ENCODE measurements around the gene SLC24A2. TPM values are rescaled to one million over a fixed set of nuclear protein-coding genes. Genes with fewer than 3 reads are reported as not detected.

The SLC24A2 gene
- polyA plus RNA-seq, 1 of the 3 experiments (the other 2 are of a cell fraction) = not detected

- WGBS (ENCODE audit: low lambda C conversion rate) = 29% methylated on average over 1 of the region's 1 CpG
- ChIA-PET POLR2A (no interaction called here), CTCF (no interaction called here)
Measured at GRCh38 chr9:19759066-19759465, 29.8 kb downstream of the SLC24A2 start.

GRCh38 chr9:19757745-19758144, 31.1 kb downstream of the SLC24A2 start:
- TF ChIP-seq MAX (IDR thresholded peaks at IDR 0.05; ENCODE audit: low read depth) (no peak), USF2 (IDR thresholded peaks at IDR 0.05; ENCODE audit: borderline replicate concordance, low read depth, low read length) (no peak), TAF1 (IDR thresholded peaks at IDR 0.05; ENCODE audit: borderline replicate concordance, low read depth, low read length) (no peak), FOSL2 (IDR thresholded peaks at IDR 0.05; ENCODE audit: borderline replicate concordance, low read depth) (no peak), CTCF (IDR thresholded peaks at IDR 0.05) (no peak), RCOR1 (IDR thresholded peaks at IDR 0.05; ENCODE audit: low read length) (no peak), TCF12 (IDR thresholded peaks at IDR 0.05) (no peak), ZBTB33 (IDR thresholded peaks at IDR 0.05; ENCODE audit: borderline replicate concordance, low read depth) (no peak), RXRA (IDR thresholded peaks at IDR 0.05; ENCODE audit: borderline replicate concordance, low read depth) (no peak), RAD21 (IDR thresholded peaks at IDR 0.05; ENCODE audit: low read length) (no peak)
- H3K27me3 ChIP-seq (ENCODE audit: insufficient read depth) = no peaks in the 10 kb centered on the region
- ChIA-PET CTCF (no interaction called here), POLR2A (no interaction called here)
- H2AFZ ChIP-seq (ENCODE audit: low read depth) = no peak overlapping the region
- no peaks in the 10 kb centered on the region for H3K9me2 ChIP-seq
- no peaks in the 10 kb centered on the region for H3K9me3 ChIP-seq
- H3K27ac ChIP-seq (ENCODE audit: low read depth in 2 of 2, low read length in 1 of 2) = no peak overlapping the region
- no peaks in the 10 kb centered on the region for H3K36me3 ChIP-seq (replicated peaks in 1 of 2; ENCODE audit: control insufficient read depth in 1 of 2, insufficient read depth in 2 of 2, low read length in 1 of 2)
- H3K4me3 ChIP-seq (ENCODE audit: low read depth in 2 of 2, low read length in 1 of 2) = no peak overlapping the region
- H3K9ac ChIP-seq = no peak overlapping the region
- no peaks in the 10 kb centered on the region for H3K4me1 ChIP-seq (ENCODE audit: control insufficient read depth in 1 of 2, insufficient read depth in 2 of 2, low read depth in 1 of 2, low read length in 1 of 2)
- H4K20me1 ChIP-seq (ENCODE audit: insufficient read depth) = no peaks in the 10 kb centered on the region
- H3K79me2 ChIP-seq (ENCODE audit: insufficient read depth) = no peaks in the 10 kb centered on the region
- no peak for DNase-seq
- H3K4me2 ChIP-seq = no peak overlapping the region
- H3F3A ChIP-seq (replicated peaks; ENCODE audit: insufficient read depth) = no peaks in the 10 kb centered on the region

More at GRCh38 chr9:19759066-19759465, 29.8 kb downstream of the SLC24A2 start:
- Histone ChIP-seq H3K27me3 (ENCODE audit: insufficient read depth) (no peaks in the 10 kb centered on the region), H3K4me1 (ENCODE audit: control insufficient read depth in 1 of 2, insufficient read depth in 2 of 2, low read depth in 1 of 2, low read length in 1 of 2) (no peaks in the 10 kb centered on the region), H2AFZ (ENCODE audit: low read depth) (no peak overlapping the region), H3K9ac (no peak overlapping the region), H4K20me1 (ENCODE audit: insufficient read depth) (no peaks in the 10 kb centered on the region), H3K36me3 (replicated peaks in 1 of 2; ENCODE audit: control insufficient read depth in 1 of 2, insufficient read depth in 2 of 2, low read length in 1 of 2) (no peaks in the 10 kb centered on the region), H3F3A (replicated peaks; ENCODE audit: insufficient read depth) (no peaks in the 10 kb centered on the region), H3K9me2 (no peaks in the 10 kb centered on the region), H3K4me2 (no peak overlapping the region), H3K9me3 (no peaks in the 10 kb centered on the region), H3K27ac (ENCODE audit: low read depth in 2 of 2, low read length in 1 of 2) (no peak overlapping the region), H3K4me3 (ENCODE audit: low read depth in 2 of 2, low read length in 1 of 2) (no peak overlapping the region), H3K79me2 (ENCODE audit: insufficient read depth) (no peaks in the 10 kb centered on the region)
- DNase-seq = no peak
- TF ChIP-seq USF1 (IDR thresholded peaks at IDR 0.05; ENCODE audit: borderline replicate concordance, low read depth) (no peak), POLR2AphosphoS5 (IDR thresholded peaks at IDR 0.05; ENCODE audit: low read depth, low read length) (no peak), YY1 (IDR thresholded peaks at IDR 0.05; ENCODE audit: low read depth) (no peak), TAF1 (IDR thresholded peaks at IDR 0.05; ENCODE audit: borderline replicate concordance, low read depth, low read length) (no peak), GATA2 (CRISPR knock-in tag; IDR thresholded peaks at IDR 0.05) (no peak), SIN3A (IDR thresholded peaks at IDR 0.05; ENCODE audit: borderline replicate concordance, low read depth, low read length) (no peak), FOSL2 (IDR thresholded peaks at IDR 0.05; ENCODE audit: borderline replicate concordance, low read depth) (no peak), TEAD4 (IDR thresholded peaks at IDR 0.05; ENCODE audit: borderline replicate concordance, insufficient read depth) (no peak), USF2 (IDR thresholded peaks at IDR 0.05; ENCODE audit: borderline replicate concordance, low read depth, low read length) (no peak)
